ENCODE measurements around the gene CIPC.

GRCh38 chr14:77114609-77115008, 16.6 kb downstream of the CIPC start:
- TF ChIP-seq POLR2A (IDR thresholded peaks at IDR 0.05), result no peak
- TF ChIP-seq, protein P1, sequence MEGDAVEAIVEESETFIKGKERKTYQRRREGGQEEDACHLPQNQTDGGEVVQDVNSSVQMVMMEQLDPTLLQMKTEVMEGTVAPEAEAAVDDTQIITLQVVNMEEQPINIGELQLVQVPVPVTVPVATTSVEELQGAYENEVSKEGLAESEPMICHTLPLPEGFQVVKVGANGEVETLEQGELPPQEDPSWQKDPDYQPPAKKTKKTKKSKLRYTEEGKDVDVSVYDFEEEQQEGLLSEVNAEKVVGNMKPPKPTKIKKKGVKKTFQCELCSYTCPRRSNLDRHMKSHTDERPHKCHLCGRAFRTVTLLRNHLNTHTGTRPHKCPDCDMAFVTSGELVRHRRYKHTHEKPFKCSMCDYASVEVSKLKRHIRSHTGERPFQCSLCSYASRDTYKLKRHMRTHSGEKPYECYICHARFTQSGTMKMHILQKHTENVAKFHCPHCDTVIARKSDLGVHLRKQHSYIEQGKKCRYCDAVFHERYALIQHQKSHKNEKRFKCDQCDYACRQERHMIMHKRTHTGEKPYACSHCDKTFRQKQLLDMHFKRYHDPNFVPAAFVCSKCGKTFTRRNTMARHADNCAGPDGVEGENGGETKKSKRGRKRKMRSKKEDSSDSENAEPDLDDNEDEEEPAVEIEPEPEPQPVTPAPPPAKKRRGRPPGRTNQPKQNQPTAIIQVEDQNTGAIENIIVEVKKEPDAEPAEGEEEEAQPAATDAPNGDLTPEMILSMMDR (IDR thresholded peaks at IDR 0.05), result no peak
